HG03460 (cell line): ENCODE results near the gene KIF12.
"Not testable (repeated sequence)": the region's sequence is repeated elsewhere in the genome, so short reads cannot be mapped to it uniquely, and the experiment has no call there.

Experiments used
- ATAC-seq: cut with Tn5 transposase; IDR thresholded peaks from one replicate; pipeline ENCODE4 v1.9.1; 2021; ENCODE audit not compliant: unreplicated experiment

Gene KIF12

DNA sequence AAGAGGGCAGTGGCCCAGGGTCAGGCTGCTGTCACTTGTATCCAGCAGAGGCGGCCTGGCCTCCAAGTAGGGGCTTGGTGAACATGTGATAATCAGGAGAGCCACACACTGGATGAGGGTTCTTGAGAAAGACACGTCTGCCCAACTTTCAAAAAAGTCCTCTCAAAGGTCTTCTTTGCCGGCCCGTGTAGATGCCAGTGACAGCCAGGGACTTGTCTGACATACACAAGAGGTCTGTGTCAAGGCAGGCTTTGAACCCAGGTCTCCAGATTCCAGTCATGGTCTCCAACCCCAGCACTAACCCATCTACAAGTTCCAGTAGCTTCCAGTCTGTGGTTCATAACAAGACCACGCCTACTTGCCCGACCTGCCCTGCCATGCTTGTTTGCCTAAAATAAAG lies 13.1 kb downstream of the KIF12 start:
- no peak for ATAC-seq

DNA sequence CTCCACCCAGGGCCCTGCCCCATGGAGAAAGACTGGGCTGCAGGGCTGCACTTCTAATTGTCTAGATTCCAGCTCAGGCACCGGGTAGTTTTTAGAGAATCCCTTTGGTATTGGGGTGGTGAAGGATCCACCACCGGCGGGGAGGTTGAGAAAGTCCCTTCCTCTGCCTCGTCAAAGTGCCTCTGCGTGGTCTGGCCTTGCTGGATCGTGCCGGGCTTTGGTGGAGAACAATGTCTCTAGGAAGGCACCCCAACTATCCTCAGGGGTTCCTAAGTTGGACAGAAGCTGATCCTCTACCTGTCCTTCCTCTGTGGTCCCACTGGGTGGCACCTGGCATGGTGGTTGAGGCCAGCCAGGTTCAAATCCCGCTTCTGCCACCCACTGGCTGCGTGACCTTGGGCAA lies 13.7 kb downstream of the KIF12 start:
- ATAC-seq = no peak

DNA sequence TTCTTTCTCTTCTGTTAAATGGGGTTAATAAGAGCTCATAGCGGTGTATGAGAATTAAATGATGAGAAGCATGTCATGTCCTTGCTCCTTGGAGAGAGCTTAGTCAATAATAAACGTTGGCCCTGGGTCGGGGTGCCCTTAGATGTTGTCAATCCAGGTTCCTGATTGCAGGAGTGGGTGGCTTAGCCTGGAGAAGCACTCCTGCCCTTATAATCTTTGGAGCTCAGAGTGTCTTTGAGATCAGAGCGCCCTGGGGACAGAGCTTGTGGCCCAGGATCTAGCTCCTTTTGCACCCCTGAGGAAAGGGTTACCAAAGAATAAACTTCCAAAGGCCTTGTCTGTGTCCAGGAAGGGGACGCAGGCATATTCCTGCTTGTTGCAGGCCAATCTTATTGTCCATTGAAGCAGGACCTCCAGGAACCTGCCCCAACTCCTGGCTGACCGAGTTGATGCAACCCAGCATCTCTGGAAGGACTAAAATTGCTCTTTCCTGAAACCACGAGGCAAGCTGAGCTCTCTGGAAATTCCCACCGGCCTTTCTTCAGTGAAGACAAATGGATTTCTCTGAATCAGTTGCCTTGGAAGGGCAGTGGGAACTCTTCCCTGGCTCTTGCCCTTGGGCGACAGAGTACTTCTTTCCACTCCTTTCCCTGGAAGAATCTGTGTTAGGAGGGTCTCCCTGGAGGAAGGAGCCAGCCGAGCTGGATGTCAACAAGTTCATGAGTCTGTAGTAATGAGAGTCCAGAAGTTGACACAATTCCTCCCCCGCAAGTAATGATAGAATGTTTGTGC lies 14.6 kb downstream of the KIF12 start:
- no peak for ATAC-seq

DNA sequence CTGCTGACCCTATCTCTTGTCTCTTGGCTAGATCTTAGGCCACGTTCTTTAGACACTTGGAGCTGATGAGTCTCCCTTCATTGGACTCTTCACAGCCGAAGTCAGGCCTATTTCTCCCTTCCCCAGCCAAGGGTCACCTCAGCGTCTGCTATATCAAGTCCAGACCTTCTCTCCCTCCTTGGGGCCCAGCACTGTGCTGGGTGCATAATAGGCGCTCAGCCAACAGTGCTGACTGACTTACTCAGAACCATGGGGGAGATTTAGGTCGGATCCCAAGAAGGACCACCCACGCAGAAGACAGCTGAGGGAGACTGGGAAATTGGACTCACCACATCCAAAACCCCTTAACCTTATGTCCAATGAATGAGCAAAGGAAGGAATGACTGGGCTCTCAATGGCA lies 15.4 kb downstream of the KIF12 start:
- ATAC-seq = no peak

DNA sequence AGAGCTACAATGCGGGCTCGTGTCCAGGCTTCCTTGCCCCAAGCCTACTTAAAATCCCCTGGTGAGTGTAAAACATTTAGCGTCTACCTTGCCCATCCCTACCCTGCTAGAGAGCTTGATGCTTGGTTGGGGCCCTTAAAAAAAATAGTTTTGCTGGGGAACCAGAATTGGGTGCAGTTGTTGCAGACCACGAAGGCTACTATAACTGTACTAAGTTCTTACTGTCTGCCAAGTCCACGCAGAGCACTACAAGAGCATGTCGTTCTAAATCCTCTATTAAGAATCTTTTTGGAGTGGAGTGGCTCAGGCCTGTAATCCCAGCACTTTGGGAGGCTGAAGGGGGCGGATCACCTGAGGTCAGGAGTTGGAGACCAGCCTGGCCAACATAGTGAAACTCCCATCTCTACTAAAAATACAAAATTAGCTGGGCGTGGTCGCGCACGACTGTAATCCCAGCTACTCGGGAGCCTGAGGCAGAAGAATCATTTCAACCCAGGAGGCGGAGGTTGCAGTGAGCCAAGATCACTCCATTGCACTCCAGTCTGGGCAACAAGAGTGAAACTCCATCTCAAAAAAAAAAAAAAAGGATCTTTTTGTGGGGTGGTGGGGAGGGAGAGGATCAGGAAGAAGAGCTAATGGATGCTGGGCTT lies 16.2 kb downstream of the KIF12 start:
- not testable (repeated sequence) for ATAC-seq

DNA sequence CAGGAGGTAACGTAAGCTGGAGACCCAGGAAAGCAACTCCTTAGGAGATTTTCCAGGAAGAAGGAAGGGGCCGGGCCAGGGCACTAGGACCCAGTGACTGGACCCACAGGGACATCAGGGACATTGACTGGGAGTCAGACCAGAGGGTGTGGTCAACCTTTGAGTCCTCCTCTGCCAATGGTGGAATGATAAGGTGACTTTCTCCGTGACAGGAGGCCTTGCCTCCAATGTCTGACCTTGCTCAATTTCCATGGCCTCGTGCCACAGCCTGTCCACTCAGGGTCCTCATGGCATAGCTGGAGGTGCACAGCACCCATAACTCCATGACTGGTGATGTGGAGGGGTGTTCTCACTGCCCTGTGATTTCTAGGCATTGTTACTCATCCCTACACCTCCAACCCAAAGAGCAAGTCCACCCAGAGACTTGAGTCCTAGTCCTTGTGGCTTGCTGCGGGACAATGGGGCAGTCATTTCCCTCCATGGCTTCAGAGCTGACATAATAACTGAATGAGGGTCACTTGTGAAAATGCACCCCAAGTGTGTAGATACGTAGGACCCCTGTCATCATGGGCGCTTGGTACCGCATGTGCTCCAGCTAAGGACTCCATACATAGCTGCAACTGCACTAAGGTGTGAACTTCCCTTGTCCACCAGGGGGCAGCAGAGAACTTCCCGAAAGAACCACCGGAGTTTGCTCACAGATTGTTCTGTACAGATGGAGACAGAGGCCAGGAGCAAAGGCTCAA lies 16.9 kb downstream of the KIF12 start:
- no peak for ATAC-seq

DNA sequence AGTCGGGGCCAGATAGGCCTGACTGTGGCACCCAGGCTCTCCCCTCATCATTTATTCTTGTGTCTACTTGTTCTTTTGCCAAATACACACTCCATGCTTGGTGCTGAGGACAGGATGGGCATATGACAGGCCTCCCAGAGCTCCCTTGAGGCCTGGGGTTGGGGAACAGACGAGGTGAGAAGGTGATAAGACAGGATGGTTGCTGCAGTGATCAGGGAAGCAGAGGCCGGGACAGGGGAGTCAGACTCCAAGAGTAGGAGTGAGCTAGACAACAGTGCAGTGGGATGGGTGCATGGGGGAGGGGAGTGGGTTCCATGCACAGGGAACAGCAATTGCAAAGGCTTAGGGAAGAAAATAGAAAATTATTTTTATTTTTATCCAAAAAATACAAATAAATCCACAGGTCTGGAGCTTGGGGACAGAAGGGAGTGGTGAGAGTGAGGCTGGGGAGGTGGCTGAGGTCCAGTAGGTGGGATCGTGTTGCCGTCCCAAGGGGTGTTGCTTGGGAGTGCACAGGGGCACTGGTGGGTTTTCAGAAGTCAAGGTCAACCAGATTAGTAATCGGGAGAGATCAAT lies 17.6 kb downstream of the KIF12 start:
- no peak for ATAC-seq

DNA sequence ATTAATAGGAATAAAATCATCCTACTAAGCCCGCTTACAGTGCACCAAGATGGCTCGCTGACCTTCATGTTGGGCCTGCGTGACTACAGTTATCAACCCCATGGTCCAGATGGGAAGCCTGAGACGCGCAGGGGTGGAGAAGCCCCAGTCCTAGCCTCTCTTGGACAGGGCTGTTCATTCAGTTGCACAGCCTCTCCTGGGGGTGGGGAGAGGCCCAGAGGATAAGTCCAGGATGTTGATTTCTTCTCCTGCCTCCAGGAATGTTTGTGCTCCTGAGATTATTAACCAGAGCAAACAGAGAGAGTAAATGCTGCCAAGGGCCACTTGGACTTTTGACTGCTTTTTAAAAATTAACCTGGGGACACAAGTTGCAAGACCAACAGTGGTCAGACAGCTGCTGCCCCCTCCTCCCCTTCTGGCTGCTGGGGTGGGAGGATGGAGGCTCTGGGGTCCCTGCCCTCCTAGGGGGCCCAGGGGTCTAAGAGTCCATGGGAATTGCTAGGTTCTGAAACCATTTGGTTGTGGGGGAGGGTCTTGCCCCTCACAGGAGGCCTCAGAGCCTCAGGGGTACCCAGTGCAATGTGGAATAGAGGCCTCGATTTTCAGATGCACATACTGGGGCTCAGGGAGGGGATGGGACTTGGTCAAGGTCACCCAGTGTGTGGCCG lies 18.2 kb downstream of the KIF12 start:
- no peak for ATAC-seq

DNA sequence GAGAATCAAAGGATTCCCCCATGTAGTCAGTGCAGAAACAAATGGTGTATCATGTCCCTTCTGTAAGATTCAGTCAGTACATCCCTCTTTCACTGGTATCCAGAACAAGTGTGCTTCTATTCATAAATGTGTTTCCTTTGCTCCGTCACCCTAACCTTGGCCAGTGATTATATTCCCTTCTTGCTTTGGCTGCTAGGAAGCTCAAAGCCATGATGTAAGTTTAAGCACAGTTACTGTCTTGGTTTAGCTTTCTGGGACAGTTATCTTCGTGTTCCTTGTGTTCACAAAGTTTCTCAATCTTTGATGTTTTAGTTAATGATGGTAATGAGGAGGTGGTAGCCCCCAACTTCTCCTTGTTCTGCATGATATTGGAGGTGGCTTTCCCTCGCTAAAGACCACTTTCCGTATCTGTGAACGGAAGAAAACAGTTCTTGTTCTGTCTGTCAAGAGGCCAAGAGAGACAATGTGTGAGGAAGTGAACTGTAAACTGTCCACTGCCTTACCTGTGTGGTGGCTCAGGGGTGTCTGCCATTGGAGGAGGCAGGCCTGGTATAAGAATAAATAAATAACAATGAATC lies 18.8 kb downstream of the KIF12 start:
- ATAC-seq = no peak

DNA sequence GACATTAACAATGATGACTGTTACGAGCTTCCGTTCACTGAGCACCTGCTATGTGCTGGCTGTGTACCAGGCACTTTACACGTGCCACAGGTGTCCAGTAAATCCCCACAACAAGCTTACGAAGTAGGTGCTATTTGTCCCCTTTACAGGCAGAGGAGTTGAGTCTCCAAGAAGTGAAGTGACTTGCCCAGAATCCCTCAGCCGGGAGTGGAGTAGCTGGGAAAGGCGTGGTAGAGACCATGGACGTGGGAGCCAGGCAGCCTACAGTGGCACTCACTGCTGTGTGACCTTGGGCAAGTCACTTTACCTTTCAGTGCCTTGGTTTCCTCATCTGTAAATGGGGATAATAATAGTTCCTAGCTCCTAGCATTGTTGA lies 20.3 kb downstream of the KIF12 start:
- ATAC-seq = no peak

DNA sequence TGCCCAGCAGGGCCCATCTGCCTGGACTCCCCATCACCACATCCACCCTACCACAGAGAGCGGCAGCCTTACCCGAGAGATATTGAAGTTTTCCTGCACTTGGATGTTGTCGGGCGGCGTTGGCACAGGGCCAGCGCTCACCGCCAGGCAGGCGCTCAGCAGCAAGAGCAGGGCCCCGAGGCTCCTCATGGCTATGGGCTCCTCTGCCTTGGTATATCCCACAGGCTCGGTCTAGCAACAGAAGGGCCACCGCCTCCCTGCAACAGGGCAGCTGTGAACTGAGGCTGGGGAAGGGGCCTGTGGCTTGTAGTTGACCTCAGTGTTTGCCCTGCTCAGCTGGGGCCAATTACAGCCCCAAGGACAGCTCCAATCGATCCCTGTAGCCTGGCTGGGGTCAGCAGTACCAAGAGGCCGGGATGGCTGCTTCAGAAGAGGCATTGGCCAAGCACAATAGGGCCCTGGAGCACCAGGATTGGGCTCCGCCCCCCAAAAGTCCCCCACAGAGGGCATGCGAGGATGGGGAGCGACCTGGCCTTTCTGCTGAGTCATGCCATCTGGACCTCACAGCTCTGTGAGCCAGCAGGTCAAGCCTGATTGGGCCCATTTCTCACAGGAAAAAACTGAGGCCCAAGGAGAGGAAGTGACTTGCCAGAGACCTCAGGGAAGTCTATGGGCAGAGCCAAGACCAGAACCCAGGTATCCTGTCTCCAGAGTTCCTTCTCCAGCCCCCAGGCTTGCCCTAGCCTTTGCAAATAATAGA lies 20.9 kb downstream of the KIF12 start, which contains the start of gene AMBP:
Gene AMBP (minus strand): TSS at position 280 of the 760 bp plus-strand sequence. CDS start 91 bp downstream, at position 189.
- ATAC-seq = no peak

DNA sequence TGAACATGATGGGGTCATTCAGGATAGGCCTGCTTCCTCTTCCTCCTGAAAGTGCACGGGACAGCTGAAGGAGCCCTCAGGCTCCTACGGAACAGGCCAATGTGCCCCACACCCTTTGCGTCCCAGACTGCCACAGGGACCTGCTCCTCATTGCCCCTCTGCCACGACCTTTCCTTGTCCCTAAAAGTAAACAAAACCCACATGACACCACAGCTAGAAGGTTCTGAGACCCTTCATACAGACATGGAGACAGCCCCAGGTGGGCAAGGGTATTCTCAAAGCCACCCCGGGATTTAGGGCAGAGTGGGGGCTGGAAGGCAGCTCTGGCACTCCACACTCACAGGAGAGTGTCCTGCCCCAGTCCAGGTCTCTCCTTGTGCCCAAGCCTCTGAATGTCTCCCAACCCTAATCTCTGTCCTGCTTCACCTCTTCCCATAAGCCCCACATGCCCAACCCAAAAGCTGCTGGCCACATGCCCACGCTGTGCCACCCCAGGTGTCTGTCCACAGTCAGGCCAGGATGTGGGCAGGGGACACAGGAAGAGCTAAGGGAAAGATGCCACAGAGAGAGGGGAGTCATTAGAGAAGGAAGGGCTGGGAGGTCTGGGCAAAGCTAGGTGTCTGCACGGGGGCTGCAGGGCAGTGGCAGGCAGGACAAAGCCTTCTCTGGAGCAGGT lies 21.8 kb downstream of the KIF12 start:
- no peak for ATAC-seq

DNA sequence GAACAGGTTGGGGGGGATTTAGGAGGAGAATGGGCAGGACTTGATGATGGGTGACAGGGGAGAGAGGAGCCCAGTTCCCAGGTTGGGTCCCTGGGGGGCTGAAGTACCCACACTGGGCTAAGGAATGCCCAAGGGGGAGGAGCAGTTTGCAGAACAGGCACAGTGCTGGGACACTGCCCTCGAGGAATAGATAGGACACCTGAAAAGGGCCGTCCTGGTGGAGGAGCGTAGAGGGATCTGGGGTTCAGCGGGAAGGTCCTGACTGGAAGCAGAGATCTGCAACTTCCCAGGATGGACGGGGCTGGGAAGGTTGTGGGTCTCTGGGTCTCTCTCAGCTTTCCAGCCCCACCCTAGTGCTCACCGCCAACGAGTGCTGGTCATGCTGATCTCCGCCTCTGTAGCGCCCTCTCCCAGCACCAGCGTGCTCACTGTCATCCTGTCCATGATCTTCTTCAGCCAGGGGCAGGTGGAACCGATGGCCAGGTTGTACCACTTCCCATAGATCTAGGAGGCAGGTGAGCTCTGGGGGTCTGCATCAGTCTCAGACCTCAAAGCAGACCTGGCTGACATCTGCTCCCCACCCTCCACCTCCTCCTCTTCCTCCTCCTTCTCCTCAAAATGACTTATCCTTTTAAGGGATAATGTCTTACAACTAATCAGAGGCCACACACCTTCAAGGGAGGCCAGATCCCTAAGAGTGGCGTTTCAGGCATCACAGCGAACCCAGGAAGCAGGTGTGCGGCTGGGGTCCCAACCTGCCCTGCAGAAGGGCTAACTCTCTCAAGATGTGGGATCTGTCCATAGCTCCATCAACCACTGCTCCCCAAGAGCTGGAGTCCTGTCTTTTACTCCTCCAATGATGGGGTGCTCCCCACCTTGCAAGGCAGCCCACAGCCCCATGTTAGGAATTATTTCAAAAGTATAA lies 22.6 kb downstream of the KIF12 start:
- no peak for ATAC-seq

DNA sequence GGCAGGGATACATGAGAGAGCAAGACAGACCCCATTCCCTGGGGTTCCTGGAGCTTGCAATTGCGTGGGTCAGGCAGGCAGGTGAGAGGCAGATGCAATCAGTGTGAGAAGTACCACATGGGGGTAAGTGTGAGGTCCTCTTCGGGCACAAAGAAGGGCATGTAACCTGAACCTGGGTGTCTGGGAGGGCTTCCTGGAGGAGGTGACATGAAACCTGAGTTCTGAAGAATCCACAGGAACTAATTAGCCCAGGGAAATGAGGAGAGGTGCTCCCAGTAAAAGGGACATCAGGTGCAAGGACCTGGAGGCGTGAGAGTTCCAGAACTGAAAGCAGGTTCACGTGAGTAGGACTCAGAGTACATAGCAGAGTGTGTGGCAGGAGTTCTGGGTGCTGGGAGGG lies 23.5 kb downstream of the KIF12 start:
- ATAC-seq = no peak

DNA sequence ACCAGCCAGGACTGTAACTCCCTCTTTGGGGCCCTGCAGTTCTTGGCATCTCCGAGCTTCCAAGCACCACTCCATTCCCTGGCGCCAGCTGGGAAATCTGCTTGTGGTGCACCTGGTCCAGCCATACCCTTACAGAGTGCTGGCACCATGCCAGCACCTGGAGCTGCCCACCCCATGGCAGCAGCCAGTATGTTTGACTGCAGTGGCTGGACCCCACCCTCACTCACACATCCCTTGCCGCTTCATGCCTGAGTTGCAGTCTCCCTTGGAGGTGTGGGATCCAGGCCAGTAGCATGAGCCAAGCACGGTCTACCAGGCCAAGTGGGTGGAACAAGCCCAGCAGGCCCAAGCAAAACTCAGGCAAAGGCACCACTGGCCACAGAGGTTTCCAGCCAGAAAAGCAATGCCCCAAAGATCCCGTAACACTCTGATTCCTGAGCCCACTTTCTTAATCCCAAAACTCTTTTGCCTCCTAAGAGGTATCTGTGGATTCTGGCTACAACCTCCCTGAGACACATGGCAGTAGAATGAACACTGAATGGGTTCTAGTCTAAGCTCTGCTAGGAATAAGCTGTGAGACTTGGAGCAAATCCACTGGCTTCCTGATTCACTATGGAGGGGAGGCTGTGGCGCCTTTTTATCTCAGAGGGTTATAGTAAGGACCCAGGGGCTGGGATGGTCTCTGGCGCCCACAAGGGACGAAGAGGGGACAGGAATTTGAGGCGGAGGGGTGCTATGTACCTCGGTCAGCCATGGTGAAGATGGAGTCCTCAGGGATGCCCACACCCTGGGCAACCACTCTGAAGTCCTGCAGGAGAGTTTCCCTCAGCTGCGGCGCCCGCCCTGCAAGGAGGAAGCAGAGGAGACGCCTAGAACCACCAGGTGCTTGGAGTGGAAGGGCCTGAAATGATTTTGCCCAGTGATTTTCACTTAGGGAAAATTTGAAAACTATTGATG lies 26.6 kb downstream of the KIF12 start:
- no peak for ATAC-seq

DNA sequence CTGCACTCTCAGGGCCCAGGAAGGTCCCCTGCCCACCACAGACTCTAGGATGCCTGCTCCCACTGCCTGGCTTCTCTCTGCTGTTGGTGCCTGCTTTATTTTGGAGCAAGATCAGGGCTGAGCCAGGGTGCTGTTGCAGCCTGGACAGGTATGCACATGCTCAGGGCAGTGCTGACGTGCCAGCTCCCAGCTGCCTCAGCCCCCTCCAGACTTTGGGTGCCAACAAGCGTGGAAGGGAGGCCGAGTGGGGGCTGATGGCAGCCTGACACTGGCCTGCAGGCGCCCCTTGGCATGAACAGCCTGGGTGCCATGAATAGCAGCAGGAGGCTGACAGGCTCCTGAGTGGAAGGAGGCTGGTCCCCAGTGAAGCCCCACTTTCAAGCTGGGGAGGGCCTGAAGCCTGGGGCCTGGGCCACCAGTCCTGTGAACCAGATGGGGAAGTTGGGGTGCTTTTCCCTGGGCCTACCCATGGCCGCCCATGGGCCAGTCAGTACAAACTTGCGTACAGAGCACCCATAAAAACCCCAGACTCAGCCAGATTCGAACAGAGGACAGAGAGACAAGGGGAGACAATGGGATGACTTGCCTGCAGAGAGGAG lies 27.8 kb downstream of the KIF12 start:
- ATAC-seq = no peak
